ENCODE measurements around the gene SF3B2.
A peak's percentile ranks its signal among the peaks of the same experiment; 100 is the strongest.

Gene SF3B2

DNA sequence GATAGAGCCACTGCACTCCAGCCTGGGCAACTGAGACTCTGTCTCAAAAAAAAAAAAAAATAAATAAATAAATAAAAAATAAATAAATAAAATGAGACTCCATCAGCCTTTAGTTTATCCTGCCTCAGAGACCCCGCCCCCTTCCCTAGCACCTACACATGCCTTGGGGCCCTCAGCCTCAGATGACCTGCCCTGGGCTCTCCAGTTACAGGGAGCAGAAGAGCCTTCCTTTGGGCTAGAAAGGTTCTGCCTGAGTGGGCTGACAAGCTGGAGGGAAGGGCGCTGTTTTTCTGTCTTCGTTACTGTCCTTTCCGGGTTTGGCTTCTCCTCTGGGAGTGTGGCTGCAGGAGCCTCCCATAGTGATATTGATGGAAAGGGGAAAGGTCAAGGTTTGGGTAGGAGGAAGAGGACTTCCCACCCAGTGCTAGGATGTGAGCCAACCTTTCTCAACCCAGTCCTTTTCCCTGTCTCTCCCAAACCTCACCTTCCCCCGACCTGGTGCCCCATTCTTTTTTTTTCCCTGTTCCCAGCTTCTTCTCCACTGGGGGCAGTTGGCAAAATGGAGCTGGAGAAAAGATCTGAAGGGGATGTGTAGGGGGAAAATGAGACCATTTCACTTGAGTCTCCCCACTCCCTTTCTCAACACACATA, 1.5 kb upstream of the SF3B2 start:
- DNase-seq: no peak

DNA sequence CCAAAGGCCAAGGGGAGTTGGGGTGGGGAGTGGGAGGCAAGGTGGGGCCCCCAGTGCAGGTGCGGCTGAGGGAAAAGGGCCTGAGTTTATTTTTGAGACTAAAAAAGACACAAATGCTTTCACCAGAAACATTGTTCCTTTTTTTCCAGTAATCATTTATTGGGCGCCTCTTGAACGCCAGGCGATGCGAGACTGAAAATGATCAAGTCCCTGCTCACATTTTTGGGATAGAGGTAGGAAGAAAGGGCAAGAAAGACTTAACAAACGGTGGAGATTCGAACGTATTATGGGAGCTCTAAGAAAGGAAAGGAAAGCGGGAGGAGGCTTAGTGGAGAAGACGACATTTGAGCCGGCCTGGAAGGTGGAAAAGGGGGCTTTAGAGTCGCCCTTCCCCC, 796 bp upstream of the SF3B2 start:
- DNase-seq: no peak

DNA sequence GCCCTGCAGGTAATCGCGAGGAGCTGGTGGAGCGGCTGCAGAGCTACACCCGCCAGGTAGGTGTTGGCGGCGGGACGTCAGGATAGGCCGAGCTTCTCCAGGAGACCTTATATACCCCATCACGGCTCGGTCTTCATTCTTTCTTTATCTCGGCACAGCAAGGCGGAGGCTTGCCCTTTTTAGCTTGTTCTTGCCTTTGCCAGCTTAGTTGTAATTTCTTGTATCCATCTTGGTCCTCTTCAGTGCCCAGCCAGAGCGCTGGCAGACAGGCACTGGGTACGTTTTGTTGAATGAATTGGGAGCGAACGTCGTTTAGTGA, 459 bp downstream of the SF3B2 start:
- no peak for DNase-seq

DNA sequence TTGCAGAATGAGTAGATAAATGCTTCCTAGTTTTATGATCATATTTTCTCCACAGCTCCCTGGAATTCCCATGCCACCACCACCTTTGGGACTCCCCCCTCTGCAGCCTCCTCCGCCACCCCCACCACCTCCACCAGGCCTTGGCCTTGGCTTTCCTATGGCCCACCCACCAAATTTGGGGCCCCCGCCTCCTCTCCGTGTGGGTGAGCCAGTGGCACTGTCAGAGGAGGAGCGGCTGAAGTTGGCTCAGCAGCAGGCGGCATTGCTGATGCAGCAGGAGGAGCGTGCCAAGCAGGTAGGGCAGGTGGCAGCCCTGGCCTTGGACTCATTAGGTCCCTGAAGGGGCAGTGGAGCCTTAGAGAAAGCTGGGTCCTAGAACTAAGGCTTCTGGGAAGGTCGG, 2.9 kb downstream of the SF3B2 start:
- DNase-seq: no peak

DNA sequence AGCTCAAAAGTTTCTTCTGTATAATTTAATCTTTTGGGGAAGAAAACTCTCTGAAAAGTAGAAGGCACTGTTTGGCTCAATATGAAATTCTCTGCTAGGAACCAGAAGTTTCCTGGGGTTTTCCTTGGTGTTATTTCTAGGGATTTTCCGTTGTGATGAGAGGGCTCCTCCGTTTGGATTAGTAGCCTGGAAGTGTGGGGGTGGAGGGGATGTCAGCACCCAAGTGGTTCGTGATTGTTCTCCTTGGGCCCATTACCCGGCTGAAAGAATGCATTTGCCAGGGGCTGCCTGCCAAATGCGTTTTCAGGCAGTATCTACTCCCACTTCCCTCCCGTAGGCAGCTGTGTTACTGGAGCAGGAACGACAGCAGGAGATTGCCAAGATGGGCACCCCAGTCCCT, 4.3 kb downstream of the SF3B2 start:
- no peak for DNase-seq

DNA sequence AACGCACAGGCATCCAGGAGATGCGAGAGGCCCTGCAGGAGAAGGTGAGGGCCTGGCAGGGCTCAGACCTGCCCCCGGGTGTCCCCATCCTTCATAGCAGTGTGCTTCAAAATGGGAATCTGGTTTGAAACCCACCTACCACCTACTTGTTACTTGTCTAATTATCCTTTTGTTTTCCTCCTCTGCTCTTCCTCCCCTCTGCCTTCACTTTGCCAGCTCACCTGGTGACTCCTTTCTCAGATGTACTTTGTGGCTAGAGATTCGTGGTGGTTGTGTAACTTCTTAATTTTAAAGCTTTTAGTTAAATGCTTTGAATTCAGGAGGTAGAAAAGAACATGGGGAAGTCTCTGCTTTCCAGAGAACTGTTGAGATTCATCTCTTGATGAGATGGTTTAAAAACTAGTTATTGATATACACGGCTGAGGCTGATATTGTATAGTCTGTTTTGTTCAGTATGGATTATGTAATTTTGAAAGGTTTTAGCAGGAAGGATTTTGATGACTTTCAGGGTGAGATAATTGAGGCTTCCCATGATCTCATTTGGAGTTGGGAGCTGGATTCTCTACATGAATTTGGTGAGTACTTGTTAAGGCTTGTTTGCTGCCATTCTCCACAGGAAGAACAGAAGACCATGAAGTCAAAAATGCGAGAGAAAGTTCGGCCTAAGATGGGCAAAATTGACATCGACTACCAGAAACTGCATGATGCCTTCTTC, 8.0 kb downstream of the SF3B2 start:
- DNase-seq: no peak

DNA sequence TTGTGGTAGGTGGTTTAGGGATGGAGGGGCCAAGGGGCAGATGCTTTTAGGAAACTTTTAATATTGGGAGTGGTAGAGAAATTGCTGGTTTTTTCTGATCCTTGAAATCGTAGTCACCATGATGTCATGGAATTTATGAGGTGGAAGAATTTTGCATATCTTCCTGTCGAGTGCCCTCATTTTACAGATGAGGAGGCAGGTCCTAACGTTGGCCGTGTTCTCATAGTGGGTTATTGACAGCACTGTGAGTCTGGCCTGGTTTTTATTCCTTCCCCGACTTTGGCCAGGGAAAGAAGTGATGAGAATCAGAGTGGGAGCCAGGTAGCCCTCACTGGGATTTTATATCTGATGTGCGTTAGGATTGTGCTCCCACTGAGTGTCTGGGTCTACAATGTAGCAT, 9.1 kb downstream of the SF3B2 start:
- DNase-seq: no peak

DNA sequence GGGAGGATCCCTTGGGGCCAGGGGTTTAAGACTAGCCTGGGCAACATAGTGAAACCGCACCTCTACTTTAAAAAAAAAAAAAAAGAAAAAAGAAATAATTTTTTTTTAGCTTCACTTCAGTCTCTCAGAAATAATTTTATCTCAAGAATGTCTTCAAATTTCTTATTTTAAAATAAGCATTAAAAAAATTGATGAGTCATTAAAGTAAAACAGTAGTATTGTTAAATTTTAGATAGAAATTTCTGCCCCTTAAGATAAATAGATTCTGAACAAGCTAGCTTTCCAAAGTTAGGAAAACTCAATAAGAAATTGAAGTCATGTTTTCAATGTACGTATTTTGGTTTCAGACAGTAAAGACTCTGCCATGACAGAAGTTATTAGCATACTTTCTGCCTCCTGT, 10.2 kb downstream of the SF3B2 start:
- no peak for DNase-seq

DNA sequence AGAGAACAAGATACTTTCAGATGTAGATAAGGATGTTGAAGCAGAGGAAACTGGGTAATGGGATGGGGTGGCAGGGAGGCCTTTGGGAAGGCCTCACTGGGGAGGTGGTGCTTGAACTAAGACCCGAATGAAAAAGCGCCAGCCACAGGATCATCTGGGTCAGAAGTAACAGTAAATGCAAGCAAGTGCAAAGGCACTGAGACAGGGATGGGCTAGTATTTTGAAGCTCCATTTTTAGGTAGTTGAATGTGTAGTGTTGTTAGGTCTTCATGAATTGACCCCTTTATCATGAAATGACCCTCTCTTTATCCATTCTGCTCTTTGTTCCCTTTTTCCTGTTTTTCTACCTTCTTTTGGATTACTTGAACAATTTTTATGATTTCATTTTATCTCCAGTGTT, 11.7 kb downstream of the SF3B2 start:
- no peak for DNase-seq

DNA sequence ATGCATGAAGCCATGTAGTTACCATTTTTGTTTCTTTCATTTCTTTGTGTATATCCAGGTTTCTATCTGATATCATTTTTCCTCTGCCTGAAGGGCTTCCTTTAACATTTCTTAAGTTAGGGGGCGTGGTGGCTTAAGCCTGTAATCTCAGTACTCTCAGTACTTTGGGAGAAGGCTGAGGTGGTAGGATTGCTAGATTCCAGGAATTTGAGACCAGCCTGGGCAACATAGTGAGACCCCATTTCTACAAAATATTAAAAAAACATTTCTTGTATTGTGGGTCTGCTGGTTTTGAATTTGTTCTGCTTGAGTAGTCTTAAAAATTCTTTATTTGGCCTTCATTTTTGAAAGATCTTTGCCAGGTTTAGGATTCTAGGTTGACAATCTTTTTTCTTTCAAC, 12.4 kb downstream of the SF3B2 start:
- DNase-seq: no peak

DNA sequence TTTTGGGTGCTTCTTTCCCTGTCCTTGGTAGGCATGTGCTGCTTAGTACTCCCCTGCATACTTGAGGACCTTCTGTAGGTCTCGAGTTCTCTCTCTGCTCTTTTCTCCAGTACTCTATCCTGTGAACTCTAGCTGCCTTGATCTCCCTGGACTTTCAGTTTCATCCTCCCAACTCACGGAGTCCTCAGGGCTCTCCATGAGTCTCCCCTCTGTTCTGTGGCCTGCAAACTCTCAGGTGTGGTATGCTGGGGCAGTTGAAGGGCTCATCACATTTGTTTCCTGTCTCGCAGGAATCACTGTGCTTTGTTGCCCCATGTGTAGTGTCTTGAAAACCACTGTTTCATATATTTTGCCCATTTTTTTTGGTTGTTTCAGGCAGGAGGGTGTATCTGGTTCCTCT, 14.6 kb downstream of the SF3B2 start:
- no peak for DNase-seq

DNA sequence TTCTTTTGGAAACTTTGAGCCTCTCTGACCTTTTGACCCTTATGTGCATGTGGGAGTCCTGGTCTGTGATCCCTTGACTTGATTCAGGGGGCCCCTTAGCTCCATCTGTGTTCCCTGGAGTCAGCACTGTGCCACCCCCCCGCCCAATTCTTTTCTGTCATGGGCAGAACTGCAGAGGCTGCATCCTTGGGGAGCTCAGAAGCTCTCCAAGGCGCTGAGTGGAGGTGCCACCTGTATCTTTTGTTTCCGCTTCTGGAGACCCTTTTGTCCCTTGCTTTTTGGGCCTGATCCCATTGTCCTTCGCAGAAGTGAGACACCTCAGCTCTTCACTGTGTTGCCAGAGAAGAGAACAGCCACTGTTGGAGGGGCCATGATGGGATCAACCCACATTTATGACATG, 15.5 kb downstream of the SF3B2 start:
- no peak for DNase-seq

DNA sequence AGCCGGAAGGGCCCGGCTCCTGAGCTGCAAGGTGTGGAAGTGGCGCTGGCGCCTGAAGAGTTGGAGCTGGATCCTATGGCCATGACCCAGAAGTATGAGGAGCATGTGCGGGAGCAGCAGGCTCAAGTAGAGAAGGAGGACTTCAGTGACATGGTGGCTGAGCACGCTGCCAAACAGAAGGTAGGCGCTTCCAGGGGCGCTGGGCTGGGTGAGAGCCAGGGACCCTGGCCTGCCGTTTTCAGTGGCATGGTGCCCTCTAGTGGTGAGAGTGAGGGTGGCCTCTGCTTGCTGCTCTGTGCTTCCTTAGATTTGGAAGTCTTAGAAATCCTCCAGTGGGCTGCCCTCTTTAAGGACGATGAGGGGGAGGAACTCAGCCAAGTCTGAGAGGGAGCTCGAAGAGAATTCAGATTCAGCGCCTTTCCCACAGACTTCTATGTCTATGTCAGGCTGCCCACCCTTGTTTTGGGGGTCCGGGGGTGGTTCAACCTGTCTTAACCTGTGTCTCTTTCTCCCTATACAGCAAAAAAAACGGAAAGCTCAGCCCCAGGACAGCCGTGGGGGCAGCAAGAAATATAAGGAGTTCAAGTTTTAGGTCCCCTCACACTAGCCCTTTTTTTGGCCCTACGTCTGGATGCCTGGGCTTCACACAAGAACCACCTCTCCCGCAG, 16.1 kb downstream of the SF3B2 start:
- DNase-seq: peak; percentile 72

DNA sequence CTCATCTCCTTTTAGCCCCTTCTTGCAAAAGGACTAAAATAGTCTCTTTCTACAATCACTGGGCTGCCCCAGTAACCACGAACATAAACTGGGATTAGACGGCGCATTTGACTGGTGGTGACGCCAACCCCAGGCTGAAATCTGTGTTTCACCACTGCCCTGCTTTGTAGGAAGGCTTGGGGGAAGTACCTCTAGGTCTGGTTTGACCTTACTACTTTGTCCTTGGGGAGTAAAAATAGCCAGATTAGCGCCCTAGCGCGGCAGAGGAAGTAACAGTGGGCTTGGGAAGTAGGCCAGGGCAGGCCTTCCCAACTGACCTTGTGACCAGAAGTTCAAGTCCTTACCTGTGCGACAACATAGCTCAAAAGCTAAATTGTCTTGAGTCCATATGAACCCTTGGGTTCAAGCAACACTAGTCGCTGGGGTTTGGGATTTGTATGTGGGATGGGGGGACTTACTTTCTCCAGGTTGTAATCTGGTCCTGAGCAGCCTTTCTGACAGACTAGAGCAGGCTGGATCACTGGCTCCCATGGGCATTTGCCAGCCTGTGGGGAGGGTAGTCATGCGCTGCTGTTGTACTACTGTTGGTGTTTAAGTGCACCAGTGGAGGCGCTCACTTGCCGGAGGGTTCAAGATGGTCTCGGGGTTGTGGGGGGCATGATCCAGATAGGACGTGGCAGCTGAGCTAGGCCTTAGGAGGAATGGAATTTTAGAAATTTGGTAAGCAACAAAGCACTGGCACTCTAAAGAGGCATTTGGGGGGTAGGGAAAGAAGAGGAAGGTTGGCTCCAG, 17.0 kb downstream of the SF3B2 start:
- DNase-seq: no peak

DNA sequence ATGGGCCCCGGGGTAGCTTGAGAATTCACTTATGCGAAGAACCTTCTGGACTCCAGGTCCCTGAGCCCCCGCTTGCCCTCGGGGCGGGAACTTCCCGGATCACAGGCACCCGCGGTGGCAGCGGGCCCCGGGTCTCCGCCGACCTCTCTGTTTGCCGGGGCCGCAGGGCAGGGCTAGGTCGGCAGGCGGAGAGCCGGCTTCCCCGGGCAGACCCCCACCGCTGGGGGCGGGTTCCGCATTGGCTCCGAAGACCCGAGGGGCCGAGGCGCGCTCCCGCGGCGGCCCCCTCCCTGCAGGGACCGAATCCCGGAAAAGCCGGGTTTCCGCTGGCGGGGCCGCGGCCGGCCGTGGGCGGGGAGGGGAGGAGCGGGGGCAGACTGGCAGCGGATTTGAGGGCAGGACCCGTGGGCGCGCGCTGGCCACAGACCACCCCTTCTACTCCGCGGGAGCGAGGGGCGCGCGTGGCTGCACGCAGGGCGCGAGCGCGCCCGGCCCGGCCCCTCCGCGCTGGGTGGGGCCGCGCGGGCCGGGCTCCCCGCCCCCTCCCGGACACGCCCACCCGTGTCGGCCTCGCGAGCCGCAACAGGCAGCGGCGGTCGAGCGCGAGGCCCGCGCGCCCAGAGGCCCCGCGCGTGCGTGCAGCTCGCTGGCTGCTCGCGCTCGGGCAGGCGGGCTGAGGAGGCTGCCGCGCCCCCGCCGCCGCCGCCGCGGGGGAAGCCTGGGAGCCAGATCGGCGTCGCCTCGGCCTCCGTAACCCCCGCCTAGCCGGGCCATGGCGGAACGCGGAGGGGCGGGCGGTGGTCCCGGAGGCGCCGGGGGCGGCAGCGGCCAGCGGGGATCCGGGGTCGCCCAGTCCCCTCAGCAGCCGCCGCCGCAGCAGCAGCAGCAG, 17.8 kb downstream of the SF3B2 start, which contains the start of gene PACS1:
Gene PACS1, plus strand, starts transcription at position 558 of the 889 bp plus-strand sequence. Its CDS starts 215 bp downstream, at position 773.
- peak; percentile 63 for DNase-seq

DNA sequence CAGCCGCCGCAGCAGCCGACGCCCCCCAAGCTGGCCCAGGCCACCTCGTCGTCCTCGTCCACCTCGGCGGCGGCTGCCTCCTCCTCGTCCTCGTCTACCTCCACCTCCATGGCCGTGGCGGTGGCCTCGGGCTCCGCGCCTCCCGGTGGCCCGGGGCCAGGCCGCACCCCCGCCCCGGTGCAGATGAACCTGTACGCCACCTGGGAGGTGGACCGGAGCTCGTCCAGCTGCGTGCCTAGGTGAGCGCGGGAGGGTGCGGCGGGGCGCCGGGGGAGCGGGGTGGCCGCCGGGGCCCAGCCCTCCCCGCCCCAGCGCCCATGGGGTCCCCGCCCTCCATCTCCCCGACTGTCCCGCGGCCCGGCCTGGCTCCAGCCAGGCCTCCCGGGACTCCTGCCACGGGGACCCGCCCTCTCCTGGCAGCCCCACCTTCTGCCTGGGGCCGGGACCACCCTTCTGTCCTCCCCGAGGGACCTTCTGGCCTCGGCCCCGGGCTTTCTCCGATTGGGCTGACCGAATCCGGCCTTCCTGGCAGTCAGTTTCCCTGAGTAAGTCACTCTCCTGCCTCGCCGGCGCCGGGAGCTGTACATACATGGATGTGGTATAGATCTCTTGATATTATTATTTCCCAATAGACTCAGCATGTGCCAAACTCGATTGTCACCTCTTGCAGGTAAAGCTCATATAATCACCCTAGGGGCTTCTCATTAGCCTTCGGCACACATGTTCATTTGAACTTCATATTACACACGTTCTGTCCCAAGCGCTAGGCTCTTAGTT, 18.6 kb downstream of the SF3B2 start:
- DNase-seq: no peak

DNA sequence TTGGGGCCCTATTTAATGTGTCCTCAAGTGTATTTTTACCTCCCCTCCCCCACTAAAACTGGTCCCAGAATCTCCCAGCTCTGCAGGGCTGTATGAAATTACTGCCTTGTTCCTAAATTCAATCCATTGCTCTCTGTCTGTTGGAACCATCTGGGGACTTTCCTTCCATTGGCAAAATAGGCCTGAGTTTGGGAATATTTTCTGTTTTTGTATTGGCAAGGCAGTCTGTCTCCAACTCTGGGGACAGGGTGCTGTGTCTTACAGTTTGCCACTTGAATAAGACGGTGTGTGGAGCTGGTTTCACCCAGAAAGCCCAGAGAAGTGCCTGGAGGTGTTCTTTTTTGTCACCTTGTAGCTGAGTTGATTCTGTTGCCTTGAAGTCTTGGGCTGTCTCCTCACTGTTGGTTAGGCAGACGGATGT, 19.2 kb downstream of the SF3B2 start:
- no peak for DNase-seq

DNA sequence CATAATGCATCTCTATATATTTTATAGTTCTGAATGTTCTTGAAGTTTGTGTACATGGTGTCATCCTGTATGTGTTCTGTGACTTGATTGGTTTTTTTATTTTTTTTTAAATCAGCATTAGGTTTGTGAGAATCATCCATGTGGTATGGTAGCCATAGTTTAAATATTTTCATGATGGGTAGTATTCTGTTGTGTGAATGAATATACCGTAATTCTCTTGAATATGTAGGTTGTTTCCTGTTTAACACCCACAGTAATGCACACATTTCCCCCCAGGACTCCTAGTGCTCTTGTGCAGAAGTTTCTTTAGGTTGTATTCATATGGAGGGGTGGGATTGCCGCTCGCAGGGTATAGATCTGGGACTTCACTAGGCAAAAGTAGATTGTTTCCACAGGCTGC, 19.9 kb downstream of the SF3B2 start:
- DNase-seq: no peak

DNA sequence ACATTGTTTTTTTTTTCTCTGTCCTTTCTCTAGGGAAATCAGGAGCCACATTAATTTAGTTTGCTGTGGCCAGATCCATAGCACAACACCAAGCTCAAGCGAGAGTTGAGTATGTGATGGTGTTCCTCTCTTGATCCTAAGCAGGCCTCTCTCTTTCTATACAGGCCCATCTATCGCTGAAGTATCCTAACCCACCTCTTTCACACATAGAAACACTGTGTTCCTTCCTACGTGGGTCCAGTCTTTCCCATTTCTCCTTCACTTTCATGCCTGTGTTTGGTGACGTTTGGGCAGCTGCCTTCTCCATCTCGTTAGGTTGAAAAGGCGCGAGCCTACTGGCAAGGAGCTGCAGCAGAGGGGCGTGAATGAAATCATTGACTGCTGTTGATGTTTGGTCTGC, 20.4 kb downstream of the SF3B2 start:
- DNase-seq: no peak

DNA sequence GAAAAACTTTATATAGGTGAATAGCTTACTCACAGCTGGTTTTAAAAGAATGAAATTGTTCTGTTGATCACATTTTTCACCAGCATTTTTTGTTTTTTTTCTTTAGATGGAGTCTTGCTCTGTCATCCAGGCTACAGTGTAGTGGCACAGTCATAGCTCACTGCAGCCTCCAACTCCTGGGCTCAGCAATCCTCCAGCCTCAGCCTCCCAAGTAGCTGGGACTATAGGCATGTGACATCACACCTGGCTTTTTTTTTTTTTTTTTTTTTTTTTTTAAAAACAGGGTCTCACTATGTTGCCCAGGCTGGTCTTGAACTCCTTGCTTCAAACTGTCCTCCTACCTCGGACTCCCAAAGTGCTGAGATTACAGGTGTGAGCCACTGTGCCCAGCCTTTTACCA, 21.5 kb downstream of the SF3B2 start:
- DNase-seq: no peak

DNA sequence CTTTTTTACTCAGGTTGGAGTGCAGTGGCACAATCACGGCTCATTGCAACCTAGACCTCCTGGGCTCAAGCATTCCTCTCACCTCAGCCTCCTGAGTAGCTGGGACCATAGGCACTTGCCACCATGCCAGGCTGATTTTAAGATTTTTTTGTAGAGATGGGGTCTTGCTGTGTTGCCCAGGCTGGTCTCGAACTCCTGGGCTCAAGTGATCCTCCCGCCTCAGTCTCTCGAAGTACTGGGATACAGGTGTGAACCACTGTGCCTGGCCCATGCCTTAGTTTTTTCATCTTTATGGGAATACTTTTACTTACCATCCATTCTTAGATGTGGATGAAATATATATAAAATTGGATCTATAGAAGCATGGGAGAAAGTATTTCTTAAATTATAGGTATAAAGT, 23.1 kb downstream of the SF3B2 start:
- DNase-seq: no peak

DNA sequence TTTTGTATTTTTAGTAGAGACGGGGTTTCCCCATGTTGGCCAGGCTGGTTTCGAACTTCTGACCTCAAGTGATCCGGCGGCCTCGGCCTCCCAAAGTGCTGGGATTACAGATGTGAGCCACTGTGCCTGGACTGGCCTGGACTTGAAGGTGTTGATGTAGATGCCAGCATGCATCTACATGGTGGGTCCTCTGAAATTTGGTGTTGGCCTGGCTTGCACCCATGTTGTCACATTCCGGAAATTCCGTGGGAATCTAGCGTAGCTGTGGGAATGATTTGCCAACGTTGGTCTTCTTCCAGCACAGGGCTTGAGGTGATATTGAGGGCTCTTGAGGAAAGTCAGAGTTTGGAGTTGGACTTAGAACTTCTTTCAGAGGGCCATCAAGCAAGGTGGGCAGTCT, 24.4 kb downstream of the SF3B2 start:
- no peak for DNase-seq

All from activated T-cell treated with anti-CD3 and anti-CD28 coated beads for 4 hours (primary cell).